WERI-Rb-1 (cell line): ENCODE results near the gene MID2.

Source experiments
- DNase-seq: peaks from one replicate; pipeline ENCODE4 v3.0.0-alpha.2; 2020
- H3K27ac ChIP-seq: fragments of 250-450 bp; sonication (Bioruptor Pico); 2 replicates; pipeline ENCODE4 v1.5.1; 2020; ENCODE audit warnings: mild to moderate bottlenecking, moderate library complexity
- H3K27me3 ChIP-seq: fragments of 250-450 bp; sonication (Bioruptor Pico); 2 replicates; pipeline ENCODE4 v1.5.1; 2021; ENCODE audit warnings: mild to moderate bottlenecking, low read depth, moderate library complexity; ENCODE audit not compliant: insufficient read depth, severe bottlenecking
- H3K36me3 ChIP-seq: fragments of 250-450 bp; sonication (Bioruptor Pico); 2 replicates; pipeline ENCODE4 v1.5.1; 2020; ENCODE audit warnings: mild to moderate bottlenecking, moderate library complexity
- H3K4me3 ChIP-seq: 2 replicates; pipeline ENCODE4 v1.5.1; 2011; ENCODE audit warnings: low read depth, mild to moderate bottlenecking, control low read depth, low read length
- H3K9me3 ChIP-seq: fragments of 250-450 bp; sonication (Bioruptor Pico); 2 replicates; pipeline ENCODE4 v1.5.1; 2021; ENCODE audit warnings: mild to moderate bottlenecking, moderate library complexity; ENCODE audit not compliant: severe bottlenecking
- TF ChIP-seq, protein P1 (sequence below): IDR thresholded peaks from 2 replicates; pipeline ENCODE4 v1.5.1; 2011; ENCODE audit warnings: low read depth, mild to moderate bottlenecking, control low read depth, inconsistent platforms, low read length

MID2 gene

DNA sequence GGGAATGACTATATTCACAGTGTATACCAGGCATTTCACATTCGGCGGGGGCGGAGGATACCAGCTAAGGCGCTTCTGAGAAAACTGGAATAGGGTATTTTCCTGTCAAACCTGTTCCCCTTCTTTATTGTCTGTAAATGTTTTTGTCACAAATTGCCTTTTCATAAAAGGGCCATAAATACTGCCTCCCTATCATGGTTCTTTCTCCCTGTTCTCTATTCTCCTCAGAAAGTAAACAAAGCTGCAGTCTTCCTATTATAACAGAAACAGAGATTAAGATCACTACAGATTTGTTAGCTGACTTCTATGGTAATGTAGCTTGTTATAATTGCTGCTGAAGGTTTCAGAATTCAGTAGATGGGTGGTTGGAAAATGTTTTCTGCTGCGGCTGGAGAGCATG, 32.2 kb downstream of the MID2 start:
- Histone ChIP-seq H3K36me3 (no peaks in the 10 kb centered on the region), H3K27ac (no peak overlapping the region), H3K27me3 (peaks cover 23% of the 10 kb centered on the region), H3K4me3 (no peak overlapping the region), H3K9me3 (no peaks in the 10 kb centered on the region)
- no peak for DNase-seq
- TF ChIP-seq, protein P1, sequence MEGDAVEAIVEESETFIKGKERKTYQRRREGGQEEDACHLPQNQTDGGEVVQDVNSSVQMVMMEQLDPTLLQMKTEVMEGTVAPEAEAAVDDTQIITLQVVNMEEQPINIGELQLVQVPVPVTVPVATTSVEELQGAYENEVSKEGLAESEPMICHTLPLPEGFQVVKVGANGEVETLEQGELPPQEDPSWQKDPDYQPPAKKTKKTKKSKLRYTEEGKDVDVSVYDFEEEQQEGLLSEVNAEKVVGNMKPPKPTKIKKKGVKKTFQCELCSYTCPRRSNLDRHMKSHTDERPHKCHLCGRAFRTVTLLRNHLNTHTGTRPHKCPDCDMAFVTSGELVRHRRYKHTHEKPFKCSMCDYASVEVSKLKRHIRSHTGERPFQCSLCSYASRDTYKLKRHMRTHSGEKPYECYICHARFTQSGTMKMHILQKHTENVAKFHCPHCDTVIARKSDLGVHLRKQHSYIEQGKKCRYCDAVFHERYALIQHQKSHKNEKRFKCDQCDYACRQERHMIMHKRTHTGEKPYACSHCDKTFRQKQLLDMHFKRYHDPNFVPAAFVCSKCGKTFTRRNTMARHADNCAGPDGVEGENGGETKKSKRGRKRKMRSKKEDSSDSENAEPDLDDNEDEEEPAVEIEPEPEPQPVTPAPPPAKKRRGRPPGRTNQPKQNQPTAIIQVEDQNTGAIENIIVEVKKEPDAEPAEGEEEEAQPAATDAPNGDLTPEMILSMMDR, result no peak

GRCh38 chrX:107861056-107861455, 35.4 kb downstream of the MID2 start:
- TF ChIP-seq, protein P1, result no peak
- H3K9me3 ChIP-seq, result no peaks in the 10 kb centered on the region
- no peak for DNase-seq
- no peaks in the 10 kb centered on the region for H3K36me3 ChIP-seq
- peaks cover 10% of the 10 kb centered on the region for H3K27me3 ChIP-seq
- H3K27ac ChIP-seq, result no peak overlapping the region
- no peak overlapping the region for H3K4me3 ChIP-seq

- Histone ChIP-seq H3K9me3 (no peaks in the 10 kb centered on the region), H3K4me3 (no peak overlapping the region), H3K27ac (no peak overlapping the region), H3K36me3 (no peaks in the 10 kb centered on the region), H3K27me3 (peaks cover 30% of the 10 kb centered on the region)
- TF ChIP-seq, protein P1, result no peak
- DNase-seq, result no peak
Observed at GRCh38 chrX:107871136-107871535, 45.5 kb downstream of the MID2 start.

DNA sequence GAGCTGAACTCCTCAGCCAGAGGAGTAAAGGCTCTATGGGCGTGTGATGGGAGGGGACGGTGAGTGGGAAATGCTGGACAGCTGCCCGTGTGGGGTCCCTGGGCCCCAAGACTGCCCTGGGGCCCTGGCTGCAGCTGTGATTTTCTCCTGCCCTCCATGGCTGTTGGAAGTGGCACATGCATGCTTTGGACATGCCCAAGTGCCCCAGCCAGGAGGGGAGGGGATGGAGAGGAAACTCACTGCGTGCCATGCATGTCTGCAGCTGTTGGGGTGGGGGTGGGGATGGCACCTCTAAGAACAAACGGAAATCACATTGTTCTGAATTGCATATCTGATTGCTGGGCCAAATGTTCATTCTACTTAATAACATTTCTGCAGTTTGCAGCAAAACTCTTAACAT, 52.4 kb downstream of the MID2 start:
- TF ChIP-seq, protein P1, result no peak
- no peaks in the 10 kb centered on the region for H3K27me3 ChIP-seq
- no peaks in the 10 kb centered on the region for H3K9me3 ChIP-seq
- no peak overlapping the region for H3K4me3 ChIP-seq
- H3K36me3 ChIP-seq, result no peaks in the 10 kb centered on the region
- no peak for DNase-seq
- no peak overlapping the region for H3K27ac ChIP-seq

GRCh38 chrX:107880054-107880610, 54.5 kb downstream of the MID2 start:
- DNase-seq, result no peak
- Histone ChIP-seq H3K9me3 (no peaks in the 10 kb centered on the region), H3K36me3 (no peaks in the 10 kb centered on the region), H3K27ac (no peak overlapping the region), H3K4me3 (no peak overlapping the region), H3K27me3 (no peaks in the 10 kb centered on the region)
- TF ChIP-seq, protein P1, result no peak

- peaks cover 3% of the 10 kb centered on the region for H3K27me3 ChIP-seq
- H3K27ac ChIP-seq, result no peak overlapping the region
- TF ChIP-seq, protein P1, result peak; percentile 27; the same call in 1 of the 2 replicates
- H3K9me3 ChIP-seq, result peaks cover 4% of the 10 kb centered on the region
- peak; percentile 19 for DNase-seq
- H3K36me3 ChIP-seq, result no peaks in the 10 kb centered on the region
- no peak overlapping the region for H3K4me3 ChIP-seq
Observed at GRCh38 chrX:107894038-107894437, 68.4 kb downstream of the MID2 start.
